Measurements from ENCODE around the gene GLO1.

GLO1 gene

GRCh38 chr6:38644951-38645350 is 58.0 kb downstream of the GLO1 start:
- no peak for DNase-seq (ENCODE audit: extremely low spot score)
- POLR2A ChIA-PET: no interaction called here
- CTCF ChIA-PET: no interaction called here
- no peak for TF ChIP-seq CTCF (IDR thresholded peaks at IDR 0.05; ENCODE audit: control extremely low read depth, extremely low read depth, low read depth, missing control alignments)

- ChIA-PET CTCF (interaction anchor here (1.1 to 1.5 kb wide), 3 partner anchors 15 to 155 kb away, joined by 3 read pairs; no protein-coding TSS in a partner anchor), POLR2A (no interaction called here)
- DNase-seq (ENCODE audit: extremely low spot score): no peak
- no peak for TF ChIP-seq CTCF (IDR thresholded peaks at IDR 0.05; ENCODE audit: control extremely low read depth, extremely low read depth, low read depth, missing control alignments)
Measured at GRCh38 chr6:38640216-38640909, 62.6 kb downstream of the GLO1 start.

GRCh38 chr6:38639498-38640215 is 63.3 kb downstream of the GLO1 start, which contains the start of gene BTBD9:
BTBD9 (minus strand) TSS chr6:38639929.
- TF ChIP-seq CTCF (IDR thresholded peaks at IDR 0.05; ENCODE audit: control extremely low read depth, extremely low read depth, low read depth, missing control alignments): no peak
- CTCF ChIA-PET: interaction anchor here (1.1 to 1.5 kb wide), 2 partner anchors 14 to 154 kb away, joined by 3 read pairs; no protein-coding TSS in a partner anchor
- POLR2A ChIA-PET: interaction anchor here (0.6 kb wide), 4 partner anchors 135 to 653 kb away, joined by 3 to 6 read pairs (median 4); no protein-coding TSS in a partner anchor
- DNase-seq (ENCODE audit: extremely low spot score): peak; percentile 89

- no peak for TF ChIP-seq CTCF (IDR thresholded peaks at IDR 0.05; ENCODE audit: control extremely low read depth, extremely low read depth, low read depth, missing control alignments)
- peak; percentile 38 for DNase-seq (ENCODE audit: extremely low spot score)
- CTCF ChIA-PET: interaction anchor here (1.4 to 1.5 kb wide), 2 partner anchors 15 to 153 kb away, joined by 3 read pairs; no protein-coding TSS in a partner anchor
- POLR2A ChIA-PET: interaction anchor here (0.6 kb wide), 4 partner anchors 136 to 653 kb away, joined by 3 to 6 read pairs (median 4); no protein-coding TSS in a partner anchor
Measured at GRCh38 chr6:38638941-38639497, 63.9 kb downstream of the GLO1 start.

GRCh38 chr6:38637756-38638155 is 65.2 kb downstream of the GLO1 start:
- no peak for DNase-seq (ENCODE audit: extremely low spot score)
- ChIA-PET CTCF (interaction anchor here (1.4 kb wide), 1 partner anchor 13 kb away, joined by 3 read pairs; no protein-coding TSS in a partner anchor), POLR2A (no interaction called here)
- no peak for TF ChIP-seq CTCF (IDR thresholded peaks at IDR 0.05; ENCODE audit: control extremely low read depth, extremely low read depth, low read depth, missing control alignments)

GRCh38 chr6:38636027-38636426 is 66.9 kb downstream of the GLO1 start:
- no peak for DNase-seq (ENCODE audit: extremely low spot score)
- ChIA-PET CTCF (no interaction called here), POLR2A (no interaction called here)
- no peak for TF ChIP-seq CTCF (IDR thresholded peaks at IDR 0.05; ENCODE audit: control extremely low read depth, extremely low read depth, low read depth, missing control alignments)

Measured in GM10248 (cell line).